GM18526 (cell line): ENCODE results near the gene PCK2.

Experiments used
- POLR2A ChIP-seq: IDR thresholded peaks from 3 replicates; pipeline ENCODE4 v1.6.1; 2011; ENCODE audit not compliant: insufficient read length; ENCODE audit errors: extremely low read depth

The PCK2 gene

GRCh38 chr14:24096545-24097181, 2.6 kb downstream of the PCK2 start:
- TF ChIP-seq POLR2A: no peak

GRCh38 chr14:24098229-24098926, 4.3 kb downstream of the PCK2 start:
- no peak for TF ChIP-seq POLR2A

- no peak for TF ChIP-seq POLR2A
Observed at GRCh38 chr14:24098927-24099813, 5.1 kb downstream of the PCK2 start.

- no peak for TF ChIP-seq POLR2A
Observed at GRCh38 chr14:24100197-24100981, 6.3 kb downstream of the PCK2 start.

- TF ChIP-seq POLR2A: no peak
Observed at GRCh38 chr14:24100982-24101494, 6.9 kb downstream of the PCK2 start.

GRCh38 chr14:24102357-24103048, 8.4 kb downstream of the PCK2 start:
- TF ChIP-seq POLR2A: no peak

DNA sequence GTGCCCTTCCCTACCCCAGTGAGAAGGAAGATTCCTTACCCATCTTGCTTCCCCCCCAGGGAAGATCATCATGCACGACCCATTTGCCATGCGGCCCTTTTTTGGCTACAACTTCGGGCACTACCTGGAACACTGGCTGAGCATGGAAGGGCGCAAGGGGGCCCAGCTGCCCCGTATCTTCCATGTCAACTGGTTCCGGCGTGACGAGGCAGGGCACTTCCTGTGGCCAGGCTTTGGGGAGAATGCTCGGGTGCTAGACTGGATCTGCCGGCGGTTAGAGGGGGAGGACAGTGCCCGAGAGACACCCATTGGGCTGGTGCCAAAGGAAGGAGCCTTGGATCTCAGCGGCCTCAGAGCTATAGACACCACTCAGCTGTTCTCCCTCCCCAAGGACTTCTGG, 9.3 kb downstream of the PCK2 start:
- TF ChIP-seq POLR2A: no peak

- TF ChIP-seq POLR2A: no peak
Observed at GRCh38 chr14:24106672-24107271, 12.7 kb downstream of the PCK2 start.

GRCh38 chr14:24108336-24108874, 14.3 kb downstream of the PCK2 start:
- no peak for TF ChIP-seq POLR2A

DNA sequence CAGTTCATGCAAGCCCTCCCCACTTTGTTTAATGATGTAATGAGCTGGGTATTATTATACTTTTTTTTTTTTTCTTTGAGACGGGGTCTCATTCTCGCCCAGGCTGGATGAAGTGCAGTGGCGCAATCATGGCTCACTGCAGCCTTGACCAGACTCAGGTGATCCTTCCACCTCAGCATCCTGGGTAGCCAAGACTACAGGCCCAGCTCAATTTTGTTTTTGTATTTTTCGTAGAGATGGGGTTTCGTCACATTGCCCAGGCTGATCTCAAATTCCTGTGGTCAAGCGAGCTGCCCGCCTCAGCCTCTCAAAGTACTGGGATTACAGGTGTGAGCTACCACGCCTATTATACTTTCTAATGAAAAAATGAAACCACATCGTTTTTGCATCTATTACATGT, 15.9 kb downstream of the PCK2 start:
- no peak for TF ChIP-seq POLR2A

DNA sequence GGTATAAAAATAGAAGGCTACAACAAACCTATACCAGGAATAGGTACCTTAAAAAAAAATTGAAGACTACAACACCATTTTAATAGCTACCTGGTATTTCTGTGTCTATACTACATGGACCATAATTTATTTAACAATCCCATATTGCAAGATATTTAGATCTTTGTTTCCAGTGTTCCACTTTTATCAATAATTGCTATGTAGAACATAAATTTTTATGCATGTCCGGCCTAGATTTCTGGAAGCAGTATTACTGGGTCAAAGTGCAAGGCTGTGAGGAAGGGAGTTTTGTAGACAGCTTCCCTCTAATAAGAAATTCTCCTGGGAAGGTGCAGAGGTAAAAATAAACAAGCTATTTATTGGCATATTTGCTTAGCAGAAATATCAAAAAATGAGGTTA, 16.4 kb downstream of the PCK2 start:
- no peak for TF ChIP-seq POLR2A

DNA sequence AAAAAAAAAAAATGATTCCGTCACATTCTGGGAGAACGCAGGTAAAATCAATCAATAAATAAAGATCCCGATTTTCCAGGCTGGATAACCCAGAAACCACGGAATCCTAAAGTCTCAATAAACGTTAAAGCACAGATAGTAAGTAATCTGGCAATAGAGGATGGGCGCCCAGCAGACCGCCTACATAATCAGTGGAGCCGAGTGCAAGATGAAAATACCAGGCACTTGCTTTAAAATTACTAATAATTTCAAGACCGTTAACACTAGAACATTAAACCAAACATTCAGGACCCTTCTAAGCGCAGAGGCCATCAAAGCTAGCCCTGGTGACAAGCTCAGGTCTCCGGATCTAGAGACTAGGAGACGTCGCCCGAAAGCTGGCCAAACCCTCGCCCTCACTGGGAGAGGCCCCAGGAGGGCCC, 19.3 kb downstream of the PCK2 start:
- TF ChIP-seq POLR2A: no peak

DNA sequence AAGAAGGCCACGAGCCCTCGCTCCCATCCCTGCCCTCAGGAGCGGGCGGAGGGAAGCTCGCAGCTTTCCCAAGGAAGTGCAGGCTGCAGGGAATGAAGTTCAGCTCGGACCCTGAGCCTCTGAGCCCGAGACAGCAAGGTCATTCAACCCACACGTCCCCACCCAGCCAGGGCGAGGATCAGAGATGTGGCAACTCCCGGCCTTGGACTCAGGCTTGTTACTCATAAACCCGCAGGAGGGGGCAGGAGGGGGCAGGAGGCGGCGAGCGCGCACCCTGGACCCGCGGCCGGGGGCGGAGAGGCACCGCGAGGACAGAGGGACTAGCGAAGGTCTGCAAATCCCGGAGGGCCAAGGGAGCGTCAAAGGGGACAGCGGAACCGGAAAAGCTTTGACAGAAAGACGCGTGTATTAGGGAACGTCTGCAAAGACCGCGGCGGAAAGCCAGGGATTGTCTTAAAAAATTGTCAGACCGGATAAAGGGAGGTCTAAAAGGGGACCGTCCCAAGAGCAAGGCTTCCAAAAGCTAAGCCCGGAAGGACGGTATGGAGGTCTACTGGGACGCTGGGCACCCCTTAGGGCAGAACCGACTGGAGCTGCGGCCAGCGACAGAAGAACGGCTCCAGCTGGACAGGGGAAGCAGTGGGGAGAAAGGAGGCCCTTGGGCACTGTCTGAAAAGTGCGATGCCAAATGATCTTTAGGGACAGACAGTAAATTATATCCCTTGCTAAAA, 19.9 kb downstream of the PCK2 start:
- TF ChIP-seq POLR2A: peak; percentile 85
